GM18868 (cell line): ENCODE results near the gene CHMP6.
"Not testable (repeated sequence)": the region's sequence is repeated elsewhere in the genome, so short reads cannot be mapped to it uniquely, and the experiment has no call there.

Experiments used
- ATAC-seq: cut with Tn5 transposase; IDR thresholded peaks from one replicate; pipeline ENCODE4 v1.9.1; 2021; ENCODE audit warnings: mild to moderate bottlenecking, moderate library complexity; ENCODE audit not compliant: unreplicated experiment

The CHMP6 gene

GRCh38 chr17:81010935-81011334 lies 19.3 kb downstream of the CHMP6 start:
- no peak for ATAC-seq

GRCh38 chr17:81011951-81012350 lies 20.3 kb downstream of the CHMP6 start:
- no peak for ATAC-seq

GRCh38 chr17:81012574-81013447 lies 21.2 kb downstream of the CHMP6 start:
- ATAC-seq = no peak

GRCh38 chr17:81013642-81014041 lies 22.0 kb downstream of the CHMP6 start:
- ATAC-seq = no peak

- no peak for ATAC-seq
Observed at GRCh38 chr17:81015136-81015535, 23.5 kb downstream of the CHMP6 start.

GRCh38 chr17:81016575-81016974 lies 24.9 kb downstream of the CHMP6 start:
- ATAC-seq = no peak

GRCh38 chr17:81017330-81017729 lies 25.7 kb downstream of the CHMP6 start:
- ATAC-seq = not testable (repeated sequence)

- no peak for ATAC-seq
Observed at GRCh38 chr17:81018044-81018802, 26.6 kb downstream of the CHMP6 start.

- ATAC-seq = no peak
Observed at GRCh38 chr17:81019563-81020442, 28.2 kb downstream of the CHMP6 start.

- ATAC-seq = no peak
Observed at GRCh38 chr17:81020443-81020766, 28.8 kb downstream of the CHMP6 start.

GRCh38 chr17:81020767-81021497 lies 29.3 kb downstream of the CHMP6 start:
- ATAC-seq = no peak

- no peak for ATAC-seq
Observed at GRCh38 chr17:81021531-81022343, 30.1 kb downstream of the CHMP6 start.

- ATAC-seq = no peak
Observed at GRCh38 chr17:81022344-81022676, 30.7 kb downstream of the CHMP6 start.

- no peak for ATAC-seq
Observed at GRCh38 chr17:81025065-81025740, 33.6 kb downstream of the CHMP6 start.

- ATAC-seq = no peak
Observed at GRCh38 chr17:81025741-81026129, 34.1 kb downstream of the CHMP6 start.

- ATAC-seq = no peak
Observed at GRCh38 chr17:81026266-81027036, 34.8 kb downstream of the CHMP6 start.

GRCh38 chr17:81027038-81027437 lies 35.4 kb downstream of the CHMP6 start:
- ATAC-seq = no peak
